NCI-H1436 (cell line): ENCODE results near the gene ITK.

Source experiments
- DNase-seq: peaks from one replicate; lab custom pipeline; 2025; lab: John Stamatoyannopoulos, UW

Gene ITK

DNA sequence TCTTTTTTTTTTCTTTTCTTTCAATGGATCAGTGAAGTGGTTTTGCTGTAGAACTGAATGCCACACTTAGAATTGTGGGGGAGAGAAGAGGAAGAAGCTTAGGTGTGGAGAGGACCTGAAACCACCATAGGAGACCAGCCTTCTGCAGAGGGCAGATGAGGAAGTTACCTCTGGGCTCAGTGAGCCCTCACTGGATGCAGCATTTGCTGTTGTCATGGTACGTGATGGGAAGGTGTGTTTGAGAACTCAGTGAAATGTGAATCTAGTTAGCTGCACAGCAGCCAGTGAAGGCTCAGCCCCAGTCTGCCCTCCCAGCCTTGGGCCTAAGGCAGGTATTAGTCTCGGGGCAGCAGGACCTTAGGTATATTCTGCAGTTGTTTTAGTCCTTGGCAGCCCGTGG lies 102.8 kb downstream of the ITK start:
- DNase-seq: no peak

DNA sequence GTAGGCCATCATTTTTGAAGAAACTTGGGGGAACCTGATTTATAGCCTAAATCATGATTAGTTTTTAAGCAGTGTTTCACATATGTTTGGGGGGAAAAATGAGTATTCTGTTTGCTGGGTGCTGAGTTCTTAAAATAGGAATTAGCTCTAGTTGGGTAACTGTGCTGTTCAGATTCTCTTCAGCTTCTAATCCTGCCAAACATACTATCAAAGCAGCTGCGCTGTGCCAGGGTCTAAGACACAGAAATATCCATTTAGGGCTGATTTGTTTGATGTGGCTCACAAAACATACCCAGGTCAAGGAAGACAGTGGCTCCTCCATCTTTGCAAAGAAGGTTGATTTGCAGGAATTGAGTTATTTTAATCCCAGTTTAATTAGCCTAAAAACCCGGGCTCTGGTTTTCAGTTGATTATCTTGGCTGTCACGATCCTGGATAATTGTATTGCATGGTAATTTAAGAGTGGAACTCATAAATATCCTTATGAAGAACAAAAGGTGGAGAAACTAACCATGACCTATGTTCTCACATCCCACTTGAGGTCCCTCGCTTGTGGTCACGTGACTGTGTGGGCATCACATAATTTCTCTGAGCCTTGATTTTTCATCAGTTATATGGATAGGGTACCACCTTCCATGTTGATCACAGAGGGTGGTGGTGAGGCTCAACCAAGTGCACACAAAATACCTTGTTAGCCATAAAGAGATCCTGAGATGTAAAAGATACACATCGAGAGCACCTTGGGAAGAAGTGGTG lies 104.0 kb downstream of the ITK start:
- no peak for DNase-seq

DNA sequence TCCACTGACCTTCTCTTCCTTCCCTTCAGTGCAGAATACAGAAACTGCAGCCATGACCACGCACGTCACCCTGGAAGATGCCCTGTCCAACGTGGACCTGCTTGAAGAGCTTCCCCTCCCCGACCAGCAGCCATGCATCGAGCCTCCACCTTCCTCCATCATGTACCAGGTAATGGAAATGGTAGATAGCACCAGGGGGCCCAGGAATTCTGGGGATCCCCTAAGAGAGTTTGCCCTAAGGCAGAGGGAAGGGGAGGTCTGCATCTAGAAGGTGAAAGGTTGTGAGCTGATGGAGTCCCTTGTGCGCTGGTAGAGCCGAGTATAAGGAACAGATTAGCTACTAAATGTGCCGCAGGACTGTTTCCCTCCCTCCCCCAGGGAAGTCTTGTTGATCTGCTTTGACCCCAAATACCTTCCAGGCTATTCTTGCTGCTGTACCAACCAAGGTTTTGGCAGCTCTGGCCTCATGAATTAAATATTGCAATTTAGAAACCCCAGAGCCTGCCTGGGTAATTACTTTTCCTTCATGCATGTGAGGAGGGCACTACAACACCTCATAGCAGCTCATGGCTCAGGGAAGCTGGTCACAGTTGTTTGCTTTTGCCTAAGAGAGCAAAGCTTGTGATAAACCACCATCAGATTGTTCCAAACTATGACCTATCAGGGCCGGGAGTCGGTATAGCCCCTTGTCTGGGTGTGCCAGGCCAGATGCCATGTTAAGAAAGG lies 104.8 kb downstream of the ITK start:
- DNase-seq: no peak

DNA sequence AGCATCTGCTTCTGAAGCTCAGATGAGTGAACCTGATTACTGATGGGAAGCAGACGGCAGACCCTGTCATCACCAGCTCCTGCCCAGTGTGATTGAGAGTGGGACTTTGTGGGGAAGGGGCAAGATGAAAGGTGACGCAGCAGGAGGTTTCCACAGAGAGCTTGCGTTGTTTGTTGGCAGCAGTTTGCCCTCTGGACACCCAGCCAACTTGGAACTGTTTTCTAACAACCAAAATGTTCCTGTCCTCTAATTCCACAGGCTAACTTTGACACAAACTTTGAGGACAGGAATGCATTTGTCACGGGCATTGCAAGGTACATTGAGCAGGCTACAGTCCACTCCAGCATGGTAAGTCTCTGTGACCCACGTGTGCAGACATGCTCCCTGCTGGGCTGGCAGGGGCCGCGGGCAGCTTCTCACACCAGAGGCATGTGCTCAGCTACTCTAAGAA lies 106.1 kb downstream of the ITK start:
- no peak for DNase-seq

DNA sequence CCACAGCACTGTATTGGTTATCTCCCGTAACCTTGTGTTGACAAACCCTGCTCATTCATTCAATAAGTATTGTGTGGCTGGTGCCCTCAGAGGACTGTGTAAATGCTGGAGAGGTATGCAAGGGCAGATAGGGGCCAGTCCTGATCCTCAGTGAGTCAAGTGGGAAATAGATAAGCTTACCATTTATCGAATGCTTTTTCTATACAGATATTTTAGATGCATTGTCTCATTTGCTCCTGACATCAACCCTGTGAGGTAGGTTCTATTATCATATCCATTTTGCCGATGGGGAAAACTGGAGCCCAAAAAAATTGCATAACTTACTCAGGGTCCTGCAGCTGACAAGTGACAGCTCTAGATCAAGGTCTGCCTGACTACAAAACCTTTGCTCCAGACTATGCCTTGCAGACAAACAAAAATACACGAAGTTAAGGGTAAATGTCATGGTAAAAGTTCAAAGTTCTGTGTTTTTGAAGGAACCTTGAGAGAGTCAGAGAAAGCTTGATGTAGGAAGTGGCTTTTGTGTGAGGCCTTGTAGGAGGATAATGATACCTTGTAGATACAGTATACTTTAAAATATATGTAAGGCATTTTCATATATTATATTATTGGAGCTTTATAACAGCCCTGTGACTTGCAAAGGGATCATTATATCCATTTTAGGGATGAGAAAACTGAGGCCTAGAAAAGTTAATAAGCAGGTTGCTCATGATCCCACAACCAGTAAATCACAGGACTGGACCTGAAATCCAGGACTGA lies 107.9 kb downstream of the ITK start:
- DNase-seq: no peak

DNA sequence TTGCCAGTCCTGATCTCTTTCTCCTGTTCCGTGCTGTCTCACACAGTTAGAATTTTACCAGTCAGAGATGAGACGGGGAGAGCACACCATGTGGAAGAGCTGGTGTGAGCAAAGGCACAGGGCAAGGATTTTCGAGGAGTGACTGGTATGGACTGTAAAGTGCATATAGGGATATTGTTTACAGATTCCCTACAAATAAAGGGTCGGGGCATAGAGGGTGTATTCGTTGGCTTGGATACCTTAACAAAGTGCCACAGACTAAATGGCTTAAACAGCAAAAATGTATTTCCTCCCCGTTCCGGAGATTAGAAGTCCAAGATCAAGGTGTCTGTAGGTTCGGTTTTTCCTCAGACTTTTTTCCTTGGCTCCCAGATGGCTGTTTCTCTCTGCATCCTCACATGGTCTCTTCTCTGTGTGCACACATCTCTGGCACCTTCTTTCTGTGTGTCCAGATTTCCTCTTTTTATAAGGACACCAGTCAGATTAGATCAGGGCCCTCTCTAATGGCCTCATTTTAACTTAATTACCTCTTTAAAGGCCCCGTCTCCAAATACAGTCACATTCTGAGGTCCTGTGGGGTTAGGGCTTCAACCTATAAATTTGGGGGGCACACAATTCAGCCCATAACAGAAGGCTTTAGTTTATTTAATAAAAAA lies 108.7 kb downstream of the ITK start:
- DNase-seq: no peak

DNA sequence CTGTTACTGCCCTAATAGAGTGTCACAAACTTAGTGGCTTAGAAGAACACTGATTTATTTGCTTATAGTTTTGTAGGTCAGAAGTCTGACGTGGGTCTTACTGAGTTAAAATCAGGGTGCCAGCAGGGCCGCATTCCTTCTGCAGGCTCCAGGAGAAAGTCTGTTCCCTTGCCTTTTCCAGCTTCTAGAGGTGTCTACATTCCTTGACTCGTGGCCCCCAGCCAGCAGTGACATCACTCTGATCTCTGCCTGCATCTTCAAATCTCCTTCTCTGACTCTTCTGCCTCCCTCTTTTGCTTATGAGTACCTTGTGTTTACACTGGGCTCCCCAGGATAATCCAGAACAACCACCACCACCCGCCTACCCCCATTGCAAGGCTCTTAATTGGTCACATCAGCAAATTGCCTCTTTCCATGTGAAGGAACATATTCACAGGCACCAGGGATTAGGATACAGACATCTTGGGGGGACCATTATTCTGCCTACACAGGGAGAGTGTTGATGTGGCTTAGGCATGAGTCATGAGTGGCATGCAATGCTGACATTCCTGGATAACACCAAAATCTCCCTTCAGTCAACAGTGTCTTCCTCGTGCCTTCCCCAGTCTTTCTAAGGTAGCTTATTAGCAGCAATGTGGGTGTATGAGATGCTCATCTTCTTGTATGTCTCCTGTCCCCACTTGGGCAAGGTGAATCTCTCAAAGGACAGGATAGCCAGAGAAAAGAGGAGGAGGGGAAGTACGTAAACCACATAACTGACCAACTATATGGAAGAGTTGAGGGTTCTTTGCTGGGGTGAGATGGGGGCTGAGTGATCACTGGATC lies 109.7 kb downstream of the ITK start:
- no peak for DNase-seq

DNA sequence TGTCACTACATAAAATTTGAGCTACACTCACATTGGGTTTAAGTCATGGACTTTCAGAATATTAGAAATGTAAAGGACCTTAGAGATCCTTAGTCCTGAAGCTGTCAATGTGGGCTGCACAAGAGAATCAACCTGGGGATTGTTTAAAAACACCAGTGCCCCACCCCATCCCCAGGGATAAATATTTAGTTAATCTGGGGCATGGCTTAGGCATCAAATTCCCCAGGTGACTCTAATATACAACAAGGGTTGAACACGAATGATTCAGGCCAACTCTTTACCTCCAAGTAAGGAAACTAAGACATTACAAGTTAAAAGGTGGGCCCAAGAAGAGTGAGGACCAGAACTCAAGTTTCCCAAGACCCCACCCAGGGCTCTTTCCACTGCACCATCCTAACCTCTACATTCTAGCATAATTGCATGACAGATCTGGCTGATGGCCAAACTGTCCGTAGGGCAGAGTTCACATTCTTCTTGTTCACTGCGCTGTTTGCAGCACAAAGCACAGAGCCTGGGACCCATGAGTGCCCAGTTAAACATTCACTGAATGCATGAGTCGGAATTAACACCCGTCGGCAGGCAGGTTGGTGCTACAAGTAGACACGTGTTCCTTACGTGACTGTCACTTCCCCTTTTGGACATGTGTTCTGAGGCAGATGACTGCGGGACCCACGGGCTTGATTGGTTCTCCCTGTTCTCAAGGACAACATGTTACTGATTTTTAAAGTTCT lies 110.5 kb downstream of the ITK start:
- DNase-seq: no peak

DNA sequence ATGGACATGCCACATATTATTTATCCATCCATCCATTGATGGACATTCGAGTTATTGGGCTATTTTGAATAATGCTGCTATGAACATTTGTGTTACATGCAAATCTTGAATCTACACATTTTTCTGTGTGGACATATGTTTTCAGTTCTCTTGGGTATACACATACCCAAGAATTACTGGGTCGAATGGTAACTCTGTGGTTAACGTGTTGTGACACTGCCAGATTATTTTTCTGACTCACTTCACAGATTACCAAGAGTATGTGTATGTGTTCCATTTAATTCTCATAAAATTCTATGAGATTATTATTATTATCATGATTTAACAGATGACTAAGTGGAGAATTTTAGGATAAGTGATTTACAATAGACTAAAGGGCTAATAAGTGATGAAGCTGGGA lies 112.0 kb downstream of the ITK start:
- no peak for DNase-seq

DNA sequence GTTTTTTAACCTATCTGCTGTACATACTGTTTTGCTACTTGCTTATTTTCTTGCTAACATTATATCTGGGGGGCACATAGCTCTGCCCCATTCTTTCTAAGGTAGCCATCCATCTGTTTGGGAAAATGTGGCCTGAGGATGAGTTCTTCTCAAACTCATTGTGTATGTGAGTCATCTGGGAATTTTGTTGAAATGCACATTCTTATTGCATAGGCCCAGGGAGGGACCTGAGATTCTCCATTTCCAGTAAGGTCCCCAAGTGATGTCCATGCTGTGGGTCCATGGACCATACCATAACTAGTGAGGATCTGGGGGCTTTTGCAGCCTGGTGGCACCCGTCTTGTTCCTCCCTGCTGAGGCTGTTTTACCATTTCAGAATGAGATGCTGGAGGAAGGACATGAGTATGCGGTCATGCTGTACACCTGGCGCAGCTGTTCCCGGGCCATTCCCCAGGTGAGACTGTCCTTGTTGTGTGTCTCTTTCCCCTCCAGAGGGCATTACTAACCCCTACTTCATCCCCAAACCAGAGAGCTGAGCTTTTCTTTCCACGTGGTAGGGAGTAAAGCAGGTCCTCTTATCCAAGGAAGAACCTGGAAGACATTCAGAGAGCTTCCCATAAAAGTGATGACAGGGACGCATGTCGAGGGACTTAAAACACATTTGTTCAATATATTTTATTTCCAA lies 113.9 kb downstream of the ITK start:
- DNase-seq: no peak

DNA sequence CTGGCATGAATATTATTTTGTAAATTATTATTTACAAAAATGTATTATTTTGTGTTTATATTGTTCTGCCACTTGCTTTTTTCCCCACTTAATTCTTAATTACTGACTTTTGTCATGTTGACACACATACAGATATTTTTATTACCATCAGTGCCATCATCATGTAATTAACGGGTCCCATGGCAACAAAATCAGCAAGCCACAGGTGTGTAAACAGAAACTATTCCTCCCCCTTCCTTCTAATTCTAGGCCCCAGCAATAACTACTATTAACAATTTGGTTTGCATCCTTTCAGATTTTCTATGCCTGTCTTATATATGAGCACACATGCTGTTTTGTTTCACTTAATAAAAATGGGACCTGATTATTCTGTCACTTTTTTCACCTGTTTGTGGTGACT lies 114.6 kb downstream of the ITK start:
- DNase-seq: peak; percentile 71

DNA sequence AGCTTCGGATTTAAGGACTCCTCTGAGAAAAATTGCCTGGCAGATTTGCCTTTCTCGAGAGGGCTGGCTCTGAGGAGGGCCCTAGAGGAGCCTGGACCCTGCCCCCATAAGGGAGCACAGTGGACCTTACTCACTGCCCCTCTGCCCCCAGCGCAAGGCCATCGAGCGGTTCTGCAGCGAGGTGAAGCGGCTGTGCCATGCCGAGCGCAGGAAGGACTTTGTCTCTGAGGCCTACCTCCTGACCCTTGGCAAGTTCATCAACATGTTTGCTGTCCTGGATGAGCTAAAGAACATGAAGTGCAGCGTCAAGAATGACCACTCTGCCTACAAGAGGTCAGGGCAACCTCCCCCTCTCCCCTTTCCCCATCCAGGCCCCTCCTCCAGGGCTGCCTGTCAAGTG lies 119.9 kb downstream of the ITK start:
- no peak for DNase-seq

DNA sequence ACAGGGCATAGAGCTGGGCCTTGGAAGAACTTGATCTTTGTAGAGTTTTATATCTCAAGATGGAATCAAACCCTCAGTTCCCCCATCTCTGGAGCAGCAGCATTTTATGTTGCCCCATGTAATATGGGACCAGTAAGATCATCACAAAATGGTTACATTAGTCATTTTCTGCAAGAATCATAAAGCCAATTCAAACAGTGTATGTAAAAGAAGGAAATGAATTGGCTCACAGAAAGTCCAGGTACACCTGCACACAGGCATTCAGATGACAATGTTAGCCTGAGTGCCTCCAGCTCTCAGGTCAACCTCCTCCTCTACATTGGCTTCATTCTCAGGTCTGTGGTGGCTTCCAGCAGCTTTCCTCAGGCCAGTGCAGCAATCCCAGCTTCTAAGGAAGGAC lies 120.4 kb downstream of the ITK start:
- no peak for DNase-seq

DNA sequence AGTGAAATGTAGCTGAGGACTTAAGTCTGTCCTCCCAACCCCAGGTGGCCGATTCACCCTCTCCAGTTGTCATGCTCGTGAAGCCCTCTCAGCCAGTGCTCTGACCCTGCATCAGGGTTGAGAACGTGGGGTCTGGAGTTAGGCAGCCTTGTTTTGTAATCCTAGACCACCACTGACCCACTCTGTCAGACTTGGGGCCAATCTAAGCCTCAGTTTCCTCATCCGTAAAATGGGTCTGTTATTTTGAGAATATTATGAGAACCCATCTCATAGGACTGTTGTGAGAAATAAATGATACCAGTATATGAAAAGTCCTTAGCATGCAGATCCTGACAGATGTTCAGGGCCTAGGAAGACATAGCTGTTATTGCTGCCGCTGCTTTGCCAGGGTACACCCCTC lies 122.4 kb downstream of the ITK start:
- no peak for DNase-seq

DNA sequence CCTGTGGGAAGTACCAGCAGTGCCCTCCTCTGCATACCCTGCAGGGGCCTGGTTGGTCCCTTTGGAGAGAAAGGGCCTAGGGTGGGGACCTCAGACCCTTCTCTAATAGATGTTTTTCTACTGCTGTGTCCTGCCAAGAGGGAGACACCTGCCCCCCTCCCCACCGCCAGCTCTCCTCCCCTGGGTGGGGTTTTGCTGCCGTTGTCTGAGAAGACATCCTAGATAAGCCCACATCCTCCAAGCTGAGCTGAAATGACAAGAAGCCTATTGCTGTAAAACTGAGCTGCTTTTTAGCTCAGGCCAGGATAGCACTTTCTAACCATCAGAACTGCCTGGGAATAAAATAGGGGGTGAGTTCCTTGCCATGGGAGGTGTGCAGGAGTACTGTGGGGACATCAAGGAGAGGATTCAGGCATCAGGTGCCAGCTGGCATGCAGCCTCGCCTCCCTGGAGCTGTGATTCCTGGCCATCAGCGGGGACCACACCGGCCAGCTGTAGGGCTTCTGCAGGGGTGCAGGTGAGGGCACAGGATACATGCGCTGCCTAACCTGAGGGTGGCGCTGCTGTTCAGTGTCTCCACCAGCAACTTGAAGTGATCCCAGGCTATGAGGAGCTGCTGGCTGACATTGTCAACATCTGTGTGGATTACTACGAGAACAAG lies 123.2 kb downstream of the ITK start:
- DNase-seq: no peak
